GM06990 (cell line): ENCODE data around the gene NKAIN1.
"Not testable (repeated sequence)": the region's sequence is repeated elsewhere in the genome, so short reads cannot be mapped to it uniquely, and the experiment has no call there.

Source experiments
- DNase-seq: peaks from one replicate; pipeline ENCODE4 v3.0.0-alpha.2; 2011; ENCODE audit not compliant: insufficient read length; ENCODE audit errors: extremely low read depth
- H3K27me3 ChIP-seq: replicated peaks from 2 replicates; pipeline ENCODE4 v1.6.0; 2011; ENCODE audit warnings: low read length; ENCODE audit not compliant: control insufficient read depth, insufficient read depth
- H3K36me3 ChIP-seq: 2 replicates; pipeline ENCODE4 v1.5.1; 2011; ENCODE audit warnings: low read length; ENCODE audit not compliant: control insufficient read depth, insufficient read depth
- H3K4me3 ChIP-seq: replicated peaks from 2 replicates; pipeline ENCODE4 v1.5.1; 2011; ENCODE audit warnings: low read depth, mild to moderate bottlenecking, control low read depth, low read length
- CTCF ChIP-seq: IDR thresholded peaks from 2 replicates; pipeline ENCODE4 v1.5.1; 2011; ENCODE audit warnings: low read length, control low read depth, mild to moderate bottlenecking, inconsistent platforms; ENCODE audit not compliant: insufficient read depth, poor library complexity, severe bottlenecking

Gene NKAIN1

GRCh38 chr1:31239653-31240241, at the start of gene NKAIN1:
TSS of gene NKAIN1 (minus strand) at chr1:31239887. CDS start at chr1:31239547, 340 bp downstream.
- Histone ChIP-seq H3K27me3 (peaks cover 5% of the 10 kb centered on the region; the same call in 1 of the 2 replicates), H3K4me3 (peak within 1 kb of the TSS; percentile 31), H3K36me3 (no peaks in the 10 kb centered on the region)
- no peak for DNase-seq
- TF ChIP-seq CTCF = no peak

GRCh38 chr1:31289021-31289420, 49.3 kb upstream of the NKAIN1 start:
- Histone ChIP-seq H3K36me3 (peaks cover 18% of the 10 kb centered on the region), H3K27me3 (no peaks in the 10 kb centered on the region), H3K4me3 (no peak overlapping the region)
- DNase-seq = no peak
- TF ChIP-seq CTCF = no peak

- peaks cover 15% of the 10 kb centered on the region for H3K36me3 ChIP-seq
- DNase-seq, H3K4me3 ChIP-seq, H3K27me3 ChIP-seq: not testable (repeated sequence)
Observed at GRCh38 chr1:31287791-31288190, 48.1 kb upstream of the NKAIN1 start.

GRCh38 chr1:31282426-31282825, 42.7 kb upstream of the NKAIN1 start:
- DNase-seq, H3K27me3 ChIP-seq, H3K4me3 ChIP-seq: not testable (repeated sequence)
- peaks cover 10% of the 10 kb centered on the region for H3K36me3 ChIP-seq

GRCh38 chr1:31273619-31274018, 33.9 kb upstream of the NKAIN1 start:
- H3K36me3 ChIP-seq = peaks cover 15% of the 10 kb centered on the region
- no peak overlapping the region for H3K4me3 ChIP-seq
- no peak for DNase-seq
- no peak for TF ChIP-seq CTCF
- no peaks in the 10 kb centered on the region for H3K27me3 ChIP-seq

- DNase-seq = no peak
- no peak for TF ChIP-seq CTCF
- no peak overlapping the region for H3K4me3 ChIP-seq
- peaks cover 15% of the 10 kb centered on the region for H3K36me3 ChIP-seq
- no peaks in the 10 kb centered on the region for H3K27me3 ChIP-seq
Observed at GRCh38 chr1:31272369-31272768, 32.7 kb upstream of the NKAIN1 start.

GRCh38 chr1:31266547-31266946, 26.9 kb upstream of the NKAIN1 start:
- Histone ChIP-seq H3K27me3 (no peaks in the 10 kb centered on the region), H3K36me3 (peaks cover 18% of the 10 kb centered on the region), H3K4me3 (no peak overlapping the region)
- no peak for DNase-seq
- no peak for TF ChIP-seq CTCF
